CD4-positive, alpha-beta T cell treated with Interleukin-21 for 1 hour (primary cell): ENCODE results near the gene TTC27.

Experiments
- DNase-seq: peaks from one replicate; pipeline ENCODE4 v3.0.0-alpha.2; 2020

TTC27 gene

DNA sequence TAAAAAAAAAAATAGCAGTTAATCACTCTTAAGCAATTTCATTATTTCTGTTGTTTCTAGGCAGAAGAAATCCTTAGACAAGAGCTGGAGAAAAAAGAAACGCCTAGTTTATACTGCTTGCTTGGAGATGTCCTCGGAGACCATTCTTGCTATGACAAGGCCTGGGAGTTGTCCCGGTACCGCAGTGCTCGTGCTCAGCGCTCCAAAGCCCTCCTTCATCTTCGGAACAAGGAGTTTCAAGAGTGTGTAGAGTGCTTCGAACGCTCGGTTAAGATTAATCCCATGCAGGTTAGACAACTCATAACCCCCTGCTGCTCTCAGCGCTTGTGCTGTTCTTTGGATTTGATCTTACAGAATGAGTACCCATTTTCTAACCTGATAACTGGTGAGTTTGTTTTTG, 130.4 kb downstream of the TTC27 start:
- no peak for DNase-seq

DNA sequence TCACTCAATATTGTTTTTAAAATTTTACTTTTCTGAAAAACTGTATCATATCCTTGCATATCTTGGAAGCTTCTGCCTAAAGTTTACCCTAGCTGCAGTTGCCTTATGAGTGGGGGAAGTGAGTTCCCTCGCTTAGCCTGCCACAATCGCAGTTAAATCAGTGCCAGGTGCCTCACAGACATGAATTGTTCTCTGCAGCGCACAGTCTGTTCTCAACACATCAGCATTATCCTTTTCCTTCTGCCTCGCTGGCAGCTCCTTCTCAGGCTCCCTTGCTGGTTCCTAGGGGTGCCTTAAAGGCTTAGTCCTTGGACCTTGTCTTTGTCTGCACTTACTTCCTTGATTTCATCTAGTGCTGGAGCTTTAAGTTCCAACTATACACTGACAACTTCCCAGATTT, 132.8 kb downstream of the TTC27 start:
- no peak for DNase-seq

DNA sequence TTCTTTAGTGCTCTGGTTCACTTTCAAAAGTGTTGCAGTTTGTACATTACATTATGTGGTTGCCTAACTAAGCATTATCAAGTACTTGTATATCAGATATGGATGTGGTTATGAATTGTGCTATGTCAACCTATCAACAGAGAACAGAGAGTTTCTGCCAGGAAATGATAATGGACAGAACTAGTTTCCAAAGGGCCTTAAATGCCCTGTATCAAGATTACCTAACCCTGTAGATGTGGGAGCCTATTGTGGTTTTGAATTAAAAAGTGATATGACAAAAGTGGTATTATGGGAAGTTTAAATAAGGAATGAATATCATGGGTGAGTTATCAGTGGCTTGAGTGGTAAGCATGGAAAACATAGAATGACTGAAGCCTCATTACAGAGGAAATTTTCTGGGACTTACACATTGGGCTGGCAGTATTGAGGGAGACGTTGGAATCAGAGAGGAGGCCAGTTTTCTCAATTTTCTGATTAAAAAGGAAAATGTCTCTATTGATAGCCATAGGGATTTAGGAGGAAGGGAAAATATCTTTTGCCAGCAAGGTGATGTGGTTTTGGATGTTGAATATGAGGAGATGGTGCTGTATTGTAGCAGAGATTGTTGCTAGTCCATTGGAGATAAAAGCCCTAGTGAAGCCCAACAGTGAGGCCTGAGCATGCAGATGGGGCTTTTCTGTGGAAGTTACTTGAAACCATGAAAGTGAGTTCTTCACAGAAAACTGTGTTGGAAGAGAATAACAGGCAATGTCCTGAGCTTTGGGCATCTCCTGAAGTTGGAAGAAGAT, 140.7 kb downstream of the TTC27 start:
- DNase-seq, result no peak

DNA sequence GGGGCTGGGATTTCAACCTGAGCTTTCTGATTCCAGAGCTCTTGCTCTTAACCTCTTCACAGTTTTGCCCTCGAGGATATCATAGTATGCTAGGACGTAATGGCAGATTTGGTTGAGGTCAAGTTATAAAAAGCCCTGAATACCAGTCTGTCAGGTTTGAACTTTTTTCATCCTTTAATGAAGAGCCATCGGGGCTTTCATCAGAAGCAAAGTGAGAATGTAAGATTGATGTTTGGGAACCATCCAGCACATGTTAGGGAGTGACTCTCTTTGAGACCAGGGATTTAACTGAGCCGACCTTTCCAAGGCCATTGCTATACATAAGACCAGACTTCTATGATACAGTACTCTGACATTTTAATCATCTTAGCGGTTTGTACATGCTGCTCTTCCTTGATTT, 142.5 kb downstream of the TTC27 start:
- no peak for DNase-seq

DNA sequence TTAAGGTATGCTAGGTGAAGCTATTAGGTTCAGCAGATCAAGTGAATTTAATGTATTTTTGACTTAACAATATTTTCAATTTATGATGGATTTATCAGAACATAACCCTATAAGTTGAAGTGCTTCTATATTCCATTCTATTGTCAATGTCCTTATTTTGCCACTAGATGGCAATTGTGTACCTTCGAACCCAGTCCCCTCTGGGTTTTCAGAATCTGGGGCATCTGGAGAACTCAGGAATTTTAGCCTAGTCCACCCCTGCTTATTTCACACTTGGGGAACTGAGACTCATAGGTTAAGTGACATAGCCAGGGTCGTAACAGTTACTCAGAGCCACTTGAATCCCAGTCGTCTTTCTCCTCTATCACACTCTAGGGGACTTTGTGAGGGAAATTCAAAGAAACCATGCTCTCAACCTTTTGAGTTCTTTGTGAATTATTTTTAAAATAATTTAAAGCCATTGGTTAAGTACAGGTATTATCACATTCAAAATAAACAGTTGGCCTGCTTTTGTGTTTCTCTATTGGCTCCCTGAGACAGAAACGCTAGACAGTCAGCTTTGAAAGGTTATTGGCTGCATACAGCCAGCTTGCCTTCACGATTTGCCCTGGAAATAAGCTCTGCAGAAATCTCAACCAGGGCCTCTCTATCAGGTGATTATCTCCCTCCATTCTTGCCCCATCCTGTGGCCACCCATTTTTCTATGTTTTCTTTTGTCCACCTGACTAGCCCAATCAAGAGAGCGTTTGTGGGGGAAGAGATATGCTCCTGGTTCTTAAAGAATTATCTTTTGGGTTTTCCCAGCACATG, 145.0 kb downstream of the TTC27 start:
- no peak for DNase-seq

DNA sequence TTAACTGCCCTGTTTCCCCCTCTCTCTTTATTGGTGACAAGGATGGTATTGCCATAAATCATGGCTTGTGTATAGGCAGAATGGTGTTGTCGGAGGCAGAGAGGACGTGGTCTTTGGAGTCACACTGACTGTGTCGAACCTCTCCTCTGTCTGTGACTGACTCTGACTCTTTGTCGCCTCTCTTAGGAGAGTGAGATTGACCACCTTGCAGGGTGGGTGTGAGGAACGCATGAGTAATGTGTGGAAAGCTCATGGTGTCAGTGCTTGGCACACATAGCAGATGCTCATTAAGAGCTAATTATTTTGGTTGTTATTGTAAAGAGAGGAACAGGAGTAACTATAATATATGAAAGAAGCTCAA, 145.6 kb downstream of the TTC27 start:
- DNase-seq, result no peak

DNA sequence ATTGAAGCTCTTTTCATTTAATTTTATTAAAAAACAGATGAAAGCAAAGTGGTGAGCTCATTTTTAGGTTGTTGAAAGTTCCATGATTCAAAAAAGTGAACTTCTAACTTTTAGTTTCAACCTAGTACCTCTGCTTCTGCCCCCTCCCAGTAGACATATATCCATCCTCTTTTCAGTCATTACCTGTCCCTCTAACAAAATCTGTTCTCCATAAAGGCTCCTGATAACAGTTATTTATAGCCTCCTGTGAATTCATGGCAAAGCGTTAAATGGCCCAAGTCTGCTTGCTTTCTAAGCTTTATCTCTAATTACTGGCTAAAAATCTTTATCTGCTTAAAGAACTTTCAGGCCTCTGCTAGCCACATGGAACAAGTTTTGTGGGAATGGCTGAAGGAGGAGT, 148.1 kb downstream of the TTC27 start:
- no peak for DNase-seq

DNA sequence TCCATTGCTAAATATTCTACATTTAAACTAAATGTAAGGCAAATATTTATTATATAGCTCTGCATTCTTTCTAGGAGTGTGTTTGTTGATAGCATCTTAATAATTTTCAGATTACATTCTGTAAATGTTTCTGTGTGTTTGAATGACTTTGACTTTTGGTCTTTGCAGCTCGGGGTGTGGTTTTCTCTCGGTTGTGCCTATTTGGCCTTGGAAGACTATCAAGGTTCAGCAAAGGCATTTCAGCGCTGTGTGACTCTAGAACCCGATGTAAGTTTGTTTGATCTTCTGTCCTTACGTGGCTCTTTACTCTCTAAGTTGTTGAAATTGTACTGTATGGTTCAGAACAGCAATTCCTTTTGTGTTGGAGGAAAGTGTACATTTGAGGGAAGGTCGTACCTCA, 149.9 kb downstream of the TTC27 start:
- DNase-seq, result no peak

DNA sequence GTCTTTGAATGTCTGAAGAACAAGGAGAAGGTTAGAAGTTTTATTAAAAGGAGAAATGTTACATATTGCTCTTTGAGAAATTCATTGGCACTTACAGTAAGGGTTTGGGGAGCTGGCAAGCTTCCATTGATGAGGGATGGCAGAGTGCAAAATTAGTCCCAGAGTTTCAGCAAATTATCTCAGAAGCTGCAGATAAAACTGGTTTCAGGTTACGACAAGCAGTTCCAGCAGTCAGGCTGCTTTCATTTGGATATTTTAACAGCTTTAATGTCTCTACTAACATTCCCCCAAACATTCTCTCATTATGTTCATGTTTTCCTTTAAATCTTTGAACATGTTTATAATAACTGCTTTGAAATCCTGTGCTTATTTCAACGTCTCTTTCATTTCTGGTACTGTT, 153.1 kb downstream of the TTC27 start:
- no peak for DNase-seq

DNA sequence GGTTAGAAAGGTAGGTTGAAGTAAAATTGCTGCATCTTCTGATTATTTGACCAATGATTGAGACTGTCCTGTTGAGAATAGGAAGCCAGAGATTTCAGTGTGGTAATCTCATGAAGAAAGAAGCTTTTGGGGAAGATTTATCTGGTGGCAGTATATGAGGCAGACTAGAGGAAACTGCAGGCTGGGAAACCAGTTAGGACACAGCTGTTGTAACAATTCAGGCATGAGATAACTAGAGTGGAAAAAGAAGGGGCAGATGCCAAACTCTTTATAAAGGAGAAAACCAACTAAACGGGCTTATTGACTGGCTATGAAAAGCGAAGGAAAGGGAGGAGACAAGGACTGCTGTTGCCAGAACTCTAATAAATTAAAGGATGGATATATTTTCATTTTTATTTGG, 155.6 kb downstream of the TTC27 start:
- no peak for DNase-seq

DNA sequence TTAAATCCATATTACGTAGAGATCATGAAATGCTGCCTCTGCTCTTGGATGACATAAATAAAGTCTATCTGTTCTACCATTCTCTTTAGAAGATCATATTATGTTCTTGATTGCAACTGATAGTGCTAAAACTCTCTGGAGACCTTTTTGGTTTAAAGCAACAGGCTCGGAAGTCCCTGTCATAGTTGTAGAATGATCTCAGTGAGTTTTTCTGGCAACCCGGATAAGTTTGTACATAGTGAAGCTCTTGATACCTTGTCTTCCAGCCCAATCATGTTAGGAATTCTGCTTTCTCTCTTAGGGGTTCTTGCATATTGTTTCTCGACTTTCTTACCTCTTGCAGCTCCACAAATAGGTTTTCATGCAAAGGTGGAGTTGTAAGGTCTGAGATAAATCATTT, 156.1 kb downstream of the TTC27 start:
- DNase-seq, result no peak

DNA sequence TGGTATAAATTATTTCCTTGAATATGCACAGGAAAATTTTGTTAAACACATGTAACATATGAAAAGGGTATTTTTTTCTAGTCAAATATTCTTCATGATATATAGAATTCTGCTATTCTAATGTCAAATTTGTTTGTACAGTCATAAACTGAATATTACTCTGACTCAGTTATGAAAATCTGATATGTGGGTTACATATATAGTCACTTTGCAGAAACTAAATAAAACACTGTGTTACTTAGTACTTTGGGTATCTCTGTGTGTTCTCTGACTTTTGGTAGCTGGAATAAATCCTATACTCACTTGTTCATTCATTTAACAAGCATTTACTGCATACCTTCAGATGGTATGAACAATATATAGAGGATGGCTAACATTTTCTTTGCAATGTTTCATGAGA, 159.4 kb downstream of the TTC27 start:
- no peak for DNase-seq

DNA sequence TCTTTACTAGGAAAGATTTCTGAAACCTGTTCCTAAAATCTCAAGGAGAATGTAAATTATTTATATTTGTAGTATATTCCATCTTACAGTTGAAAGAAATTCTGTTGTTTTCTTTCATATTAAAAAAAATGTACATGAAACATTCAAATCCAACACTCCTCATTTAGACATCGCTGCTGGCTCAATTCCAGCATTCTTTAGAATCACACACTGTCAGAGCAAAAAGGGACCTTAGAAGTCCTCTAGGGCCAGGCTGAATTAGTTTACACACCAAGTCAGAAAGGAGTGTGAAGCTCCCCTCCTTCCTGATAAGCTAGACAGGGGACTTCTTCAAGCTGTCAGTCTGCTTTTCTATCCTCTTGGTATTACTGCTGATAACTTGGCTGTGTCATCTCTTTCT, 160.3 kb downstream of the TTC27 start:
- DNase-seq, result no peak

DNA sequence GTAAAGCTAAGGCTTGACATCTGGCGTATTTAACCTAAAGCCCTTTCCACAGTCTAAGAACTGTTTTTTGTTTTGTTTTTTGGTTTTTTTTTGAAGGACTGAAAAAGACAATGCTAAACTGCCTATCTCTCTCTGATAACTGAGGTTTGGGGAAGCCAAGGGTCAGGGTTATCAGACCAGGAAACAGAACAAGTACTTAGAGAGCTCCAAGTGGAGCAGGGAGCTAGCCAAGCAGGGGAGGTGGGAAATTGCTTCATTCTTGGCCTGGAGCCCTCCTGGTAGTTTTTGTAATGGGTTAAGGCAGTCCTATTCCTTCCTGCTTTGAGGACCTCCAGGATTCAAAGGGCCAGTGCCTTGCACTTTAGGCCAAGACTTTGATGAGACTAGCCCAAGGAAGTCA, 164.6 kb downstream of the TTC27 start:
- DNase-seq, result no peak

DNA sequence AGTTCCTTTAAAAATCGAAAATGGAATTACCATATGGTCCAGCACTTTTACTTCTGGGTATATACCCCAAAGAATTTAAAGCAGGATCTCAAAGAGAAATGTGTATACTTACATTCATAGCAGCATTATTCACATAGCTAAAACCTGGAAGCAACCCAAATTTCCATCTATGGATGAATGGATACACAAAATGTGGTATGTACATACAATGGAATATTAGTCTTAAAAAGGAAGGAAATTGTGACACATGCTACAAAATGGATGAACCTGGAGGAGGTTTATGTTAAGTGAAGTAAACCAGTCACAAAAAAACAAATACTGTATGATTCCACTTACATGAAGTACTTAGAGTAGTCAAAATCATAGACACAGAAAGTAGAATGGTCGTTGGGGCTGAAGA, 171.0 kb downstream of the TTC27 start:
- DNase-seq, result no peak

DNA sequence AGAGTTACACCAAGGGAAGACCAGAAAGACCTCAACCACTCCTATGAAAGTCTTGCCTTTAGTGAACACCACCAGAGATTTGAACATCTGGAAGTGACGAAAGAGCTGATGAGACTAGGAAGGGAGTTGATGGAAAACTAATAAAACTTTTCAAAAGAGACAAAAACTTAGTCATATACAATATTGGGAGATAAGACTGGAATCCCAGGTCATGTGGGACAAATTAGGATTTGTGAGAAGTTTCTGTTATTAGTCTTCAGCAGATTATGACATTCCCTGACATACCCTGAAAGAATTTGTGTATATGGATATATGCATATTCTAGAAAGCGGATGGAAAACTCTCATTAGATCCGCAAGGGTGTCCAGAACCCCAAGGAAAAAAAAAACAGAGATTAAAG, 173.9 kb downstream of the TTC27 start:
- DNase-seq, result no peak

DNA sequence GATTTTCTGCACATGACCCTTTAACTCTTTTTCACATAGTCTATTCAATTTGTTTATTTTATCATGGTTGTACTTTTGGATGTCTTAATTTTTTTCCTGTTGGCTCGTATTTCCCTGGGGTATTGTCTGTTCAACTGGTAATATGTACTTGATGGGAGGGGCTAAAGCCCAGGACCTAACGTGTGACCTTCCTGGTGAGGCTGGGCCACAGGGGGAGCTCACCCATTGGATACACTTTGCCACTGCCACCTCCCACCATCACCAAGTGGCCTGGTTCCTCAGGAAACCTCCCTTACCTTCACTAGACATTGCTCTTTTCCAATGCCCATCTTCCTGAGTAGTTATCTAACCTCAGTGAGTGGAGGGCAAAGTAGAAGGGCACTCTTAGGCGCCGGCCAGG, 175.0 kb downstream of the TTC27 start:
- DNase-seq, result no peak

DNA sequence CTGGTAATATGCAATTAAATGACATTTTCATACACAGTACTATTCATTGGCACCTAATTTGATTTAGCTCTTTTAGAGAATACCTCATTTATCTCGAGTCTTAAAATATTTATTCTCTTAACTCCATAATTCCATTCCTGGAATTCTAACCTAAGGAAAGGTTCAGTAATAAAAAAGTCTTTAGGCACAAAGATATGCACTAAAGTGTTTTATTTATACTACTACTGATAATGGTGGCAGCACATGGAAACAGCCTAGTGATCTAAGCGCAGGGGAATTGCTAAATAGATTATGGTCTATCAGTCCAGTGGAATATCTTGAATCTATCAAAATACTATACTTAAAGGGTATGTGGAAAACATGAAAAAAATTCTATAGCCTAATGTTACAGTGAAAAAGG, 176.4 kb downstream of the TTC27 start:
- DNase-seq, result no peak

DNA sequence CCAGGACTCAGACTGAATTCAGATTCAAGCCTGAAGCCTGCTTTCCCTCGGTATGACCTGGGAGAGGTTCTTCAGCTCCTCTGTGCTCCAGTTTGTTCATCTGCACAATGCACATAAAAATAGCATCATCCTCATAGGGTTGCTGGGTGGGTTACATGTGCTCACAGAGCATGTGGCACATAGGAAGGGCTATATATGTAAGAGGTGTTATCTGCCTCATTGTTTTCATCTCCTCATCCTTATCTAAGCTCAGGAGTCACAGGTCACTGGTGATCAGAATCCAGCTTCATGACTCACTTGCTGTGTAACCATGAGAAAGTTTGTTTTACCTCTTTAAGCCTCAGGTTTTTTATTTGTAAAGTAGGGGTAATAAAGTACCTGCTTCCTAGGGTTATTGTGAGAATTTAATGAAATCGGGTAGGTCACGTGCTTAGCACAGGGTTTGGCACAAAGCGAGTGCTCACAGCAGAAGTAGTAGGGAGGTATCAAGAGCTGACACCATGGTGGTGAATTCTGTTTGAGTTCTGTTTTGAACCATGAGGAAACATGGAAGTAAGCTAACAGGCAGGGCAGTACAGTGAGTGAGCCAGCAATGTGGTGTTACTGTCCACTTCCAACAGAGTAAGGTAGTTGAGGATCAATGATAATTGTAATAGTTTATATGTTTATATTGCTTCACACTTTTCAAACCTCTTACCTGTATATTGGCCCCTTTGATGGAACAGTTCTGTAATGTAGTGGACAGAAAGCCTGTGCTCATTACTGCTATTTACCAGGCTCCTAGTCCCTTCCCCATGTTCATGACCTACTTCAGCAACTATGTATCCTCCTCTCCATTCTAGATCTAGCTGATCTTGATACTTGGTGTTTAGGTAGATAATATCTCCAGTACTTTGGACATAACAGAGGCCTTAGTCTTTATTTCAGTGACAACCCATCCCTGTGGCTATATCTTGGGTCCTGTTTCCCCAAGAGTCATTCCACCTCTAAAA, 177.6 kb downstream of the TTC27 start:
- DNase-seq, result no peak

DNA sequence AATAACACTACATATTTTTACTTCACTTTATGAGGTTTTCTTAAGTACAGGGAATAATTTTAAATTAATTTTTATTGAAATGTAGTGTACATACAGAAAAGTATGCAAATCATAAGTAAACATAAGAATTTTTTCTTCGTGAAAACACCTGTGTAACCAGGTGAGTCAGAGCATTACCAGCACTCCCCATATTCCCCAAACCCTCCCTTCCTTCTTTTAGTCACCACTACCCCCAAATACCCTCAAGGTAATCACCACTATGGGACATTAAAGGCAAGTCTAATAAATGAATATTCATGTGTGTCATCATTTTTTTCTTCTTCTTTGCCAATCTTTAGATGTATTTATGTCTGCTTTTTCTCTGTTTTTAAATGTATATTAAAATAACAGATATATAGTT, 179.0 kb downstream of the TTC27 start:
- no peak for DNase-seq

DNA sequence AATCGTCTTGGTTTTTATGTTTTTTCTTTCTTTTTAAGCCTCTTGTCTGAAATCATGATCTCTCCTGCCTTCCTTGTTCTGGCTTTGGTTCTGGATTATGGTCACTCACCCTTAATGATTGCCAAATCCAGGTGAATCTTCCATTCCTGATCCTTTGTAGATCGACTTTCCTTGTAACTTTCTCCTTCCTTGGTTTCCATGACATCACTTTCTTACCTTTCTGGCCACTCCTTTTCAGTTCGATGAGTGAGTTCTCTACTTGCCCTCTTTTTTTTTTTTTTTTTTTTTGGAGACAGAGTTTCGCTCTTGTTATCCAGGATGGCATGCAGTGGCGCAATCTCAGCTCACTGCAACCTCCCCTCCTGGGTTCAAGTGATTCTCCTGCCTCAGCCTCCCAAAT, 179.8 kb downstream of the TTC27 start:
- DNase-seq, result no peak

DNA sequence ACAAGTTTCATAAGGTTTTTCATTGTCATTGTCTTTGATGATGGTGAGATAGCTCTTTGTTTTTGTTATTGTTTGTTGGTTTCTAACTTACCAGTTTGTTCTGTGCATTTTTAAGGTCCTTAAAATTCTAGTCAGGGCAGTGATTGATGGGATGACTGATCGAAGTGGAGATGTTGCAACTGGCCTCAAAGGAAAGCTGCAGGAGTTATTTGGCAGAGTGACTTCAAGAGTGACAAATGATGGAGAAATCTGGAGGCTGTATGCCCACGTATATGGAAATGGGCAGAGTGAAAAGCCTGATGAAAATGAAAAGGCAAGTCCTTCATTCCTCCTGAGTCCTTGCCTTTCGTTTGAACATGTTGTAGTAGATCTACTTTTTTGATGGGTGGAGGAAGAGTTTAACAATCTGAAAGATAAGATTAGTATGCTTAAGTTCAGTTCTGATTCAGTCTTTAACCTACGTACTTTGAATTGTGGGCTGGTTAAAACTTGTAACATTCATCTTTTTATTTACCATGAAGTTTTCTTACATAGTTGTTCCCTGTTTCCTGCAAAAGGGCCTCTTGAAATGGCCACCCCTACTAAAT, 183.2 kb downstream of the TTC27 start:
- DNase-seq, result no peak

DNA sequence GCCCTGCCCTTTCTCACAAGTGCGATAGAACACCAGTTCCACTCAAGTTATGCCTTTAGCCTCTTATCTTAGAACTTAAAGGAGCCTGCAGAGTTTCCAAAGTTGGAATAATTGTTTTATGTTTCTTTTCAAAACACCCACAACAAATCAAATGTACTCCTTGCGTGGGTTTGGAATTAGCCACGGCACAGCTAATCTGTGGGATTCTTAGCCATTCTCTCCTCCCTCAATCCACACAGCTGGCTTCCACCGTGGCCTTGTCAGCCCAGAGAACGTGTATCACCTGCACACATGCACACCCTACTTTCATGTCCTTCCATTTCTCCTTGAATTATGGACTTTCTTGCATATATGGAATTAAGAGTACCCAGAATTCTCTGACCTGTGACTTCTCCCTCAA, 183.8 kb downstream of the TTC27 start:
- DNase-seq, result no peak
